ENCODE measurements around the gene PCNX4.

- TF ChIP-seq POLR2A (IDR thresholded peaks at IDR 0.05) (no peak), CTCF (IDR thresholded peaks at IDR 0.05) (no peak)
Measured at GRCh38 chr14:60089221-60089620, 2.5 kb upstream of the PCNX4 start.

All from body of pancreas (tissue), 4 donors.